ENCODE data around the gene GEMIN7.

Gene GEMIN7

GRCh38 chr19:45099467-45100191, 20.6 kb downstream of the GEMIN7 start:
- TF ChIP-seq, protein P1, sequence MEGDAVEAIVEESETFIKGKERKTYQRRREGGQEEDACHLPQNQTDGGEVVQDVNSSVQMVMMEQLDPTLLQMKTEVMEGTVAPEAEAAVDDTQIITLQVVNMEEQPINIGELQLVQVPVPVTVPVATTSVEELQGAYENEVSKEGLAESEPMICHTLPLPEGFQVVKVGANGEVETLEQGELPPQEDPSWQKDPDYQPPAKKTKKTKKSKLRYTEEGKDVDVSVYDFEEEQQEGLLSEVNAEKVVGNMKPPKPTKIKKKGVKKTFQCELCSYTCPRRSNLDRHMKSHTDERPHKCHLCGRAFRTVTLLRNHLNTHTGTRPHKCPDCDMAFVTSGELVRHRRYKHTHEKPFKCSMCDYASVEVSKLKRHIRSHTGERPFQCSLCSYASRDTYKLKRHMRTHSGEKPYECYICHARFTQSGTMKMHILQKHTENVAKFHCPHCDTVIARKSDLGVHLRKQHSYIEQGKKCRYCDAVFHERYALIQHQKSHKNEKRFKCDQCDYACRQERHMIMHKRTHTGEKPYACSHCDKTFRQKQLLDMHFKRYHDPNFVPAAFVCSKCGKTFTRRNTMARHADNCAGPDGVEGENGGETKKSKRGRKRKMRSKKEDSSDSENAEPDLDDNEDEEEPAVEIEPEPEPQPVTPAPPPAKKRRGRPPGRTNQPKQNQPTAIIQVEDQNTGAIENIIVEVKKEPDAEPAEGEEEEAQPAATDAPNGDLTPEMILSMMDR (IDR thresholded peaks at IDR 0.05; ENCODE audit: insufficient read depth, low read length, missing control alignments): no peak
- DNase-seq (ENCODE audit: low read depth, low spot score): no peak
- ChIA-PET CTCF (interaction anchor here (0.7 to 4.7 kb wide), 6 partner anchors 13 to 227 kb away, joined by 3 to 28 read pairs (median 3); no protein-coding TSS in a partner anchor), POLR2A (no interaction called here)
- H3K4me3 ChIP-seq (ENCODE audit: low read depth, low read length): no peak overlapping the region

DNA sequence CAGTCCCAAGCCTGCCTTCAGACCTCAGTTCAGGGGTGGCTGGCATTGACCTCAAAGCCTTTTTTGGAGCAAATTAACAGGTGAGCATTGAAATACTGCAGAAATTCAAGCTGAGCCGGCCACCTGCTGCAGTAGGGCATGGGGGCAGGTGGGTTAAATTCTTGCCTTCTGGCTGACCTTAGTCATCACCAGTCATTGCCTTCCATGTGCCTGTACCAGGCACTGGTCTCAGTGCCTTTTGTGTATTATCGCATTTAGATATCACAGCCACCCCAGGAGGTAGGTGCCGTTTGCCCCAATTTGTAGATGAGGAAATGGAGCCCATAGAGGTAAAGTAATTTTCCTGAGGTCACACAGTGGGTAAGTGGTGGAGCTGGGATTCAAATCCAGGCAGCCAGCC, 21.1 kb downstream of the GEMIN7 start:
- ChIA-PET CTCF (interaction anchor here (1.3 to 4.7 kb wide), 2 partner anchors 25 to 30 kb away, joined by 3 to 28 read pairs; no protein-coding TSS in a partner anchor), POLR2A (no interaction called here)
- no peak overlapping the region for H3K4me3 ChIP-seq (ENCODE audit: low read depth, low read length)
- no peak for DNase-seq (ENCODE audit: low read depth, low spot score)
- TF ChIP-seq, protein P1 (IDR thresholded peaks at IDR 0.05; ENCODE audit: insufficient read depth, low read length, missing control alignments): no peak

- TF ChIP-seq, protein P1 (IDR thresholded peaks at IDR 0.05; ENCODE audit: insufficient read depth, low read length, missing control alignments): no peak
- no peak overlapping the region for H3K4me3 ChIP-seq (ENCODE audit: low read depth, low read length)
- ChIA-PET CTCF (interaction anchor here (0.8 to 4.7 kb wide), 2 partner anchors 24 to 149 kb away, joined by 3 to 28 read pairs; no protein-coding TSS in a partner anchor), POLR2A (no interaction called here)
- DNase-seq (ENCODE audit: low read depth, low spot score): no peak
Observed at GRCh38 chr19:45100846-45101252, 21.8 kb downstream of the GEMIN7 start.

DNA sequence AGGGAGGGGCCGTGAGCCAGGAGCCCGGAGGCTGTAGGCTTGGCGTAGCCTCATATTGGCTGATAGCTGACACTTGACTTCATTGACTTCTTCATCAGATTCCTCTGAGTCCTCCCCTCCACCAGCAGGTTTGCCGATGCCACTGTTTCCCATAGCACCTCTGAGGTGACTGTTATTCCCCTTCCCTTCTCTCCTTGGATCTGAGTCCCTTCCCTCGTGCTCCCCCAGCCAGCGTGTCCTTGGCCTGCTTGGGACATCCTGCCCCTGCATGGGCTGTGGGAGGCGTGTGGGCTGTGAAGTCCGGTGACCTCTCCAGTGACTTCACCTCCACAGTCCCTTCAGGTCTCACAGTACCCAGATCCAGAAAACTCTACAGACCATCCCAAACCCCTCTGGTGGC, 22.7 kb downstream of the GEMIN7 start:
- no peak for DNase-seq (ENCODE audit: low read depth, low spot score)
- CTCF ChIA-PET: interaction anchor here (5.6 kb wide), 1 partner anchor 23 kb away, joined by 29 read pairs; no protein-coding TSS in a partner anchor
- POLR2A ChIA-PET: no interaction called here
- no peak overlapping the region for H3K4me3 ChIP-seq (ENCODE audit: low read depth, low read length)
- TF ChIP-seq, protein P1 (IDR thresholded peaks at IDR 0.05; ENCODE audit: insufficient read depth, low read length, missing control alignments): no peak

DNA sequence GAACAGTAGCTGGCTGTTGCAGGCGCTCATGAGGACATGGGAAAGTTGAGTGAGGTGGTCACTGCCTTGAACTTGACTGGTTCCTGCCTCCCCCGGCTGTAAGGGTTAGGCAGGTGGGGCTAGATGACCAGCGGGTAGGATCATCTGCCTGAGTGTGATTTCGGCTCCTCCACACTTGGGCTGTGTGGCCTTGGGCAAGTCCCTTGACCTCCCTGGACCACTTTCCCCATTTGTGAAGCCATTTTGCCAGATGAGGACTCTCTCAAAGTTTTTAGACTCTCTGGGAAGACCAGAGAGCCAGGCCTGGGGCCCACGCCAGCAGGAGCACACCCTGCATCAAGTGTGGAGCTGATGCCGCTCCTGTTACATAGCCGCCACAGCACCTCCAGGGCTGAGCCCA, 23.4 kb downstream of the GEMIN7 start:
- DNase-seq (ENCODE audit: low read depth, low spot score): no peak
- ChIA-PET POLR2A (no interaction called here), CTCF (interaction anchor here (1.2 to 5.6 kb wide), 2 partner anchors 22 to 51 kb away, joined by 3 to 29 read pairs; no protein-coding TSS in a partner anchor)
- H3K4me3 ChIP-seq (ENCODE audit: low read depth, low read length): no peak overlapping the region
- TF ChIP-seq, protein P1 (IDR thresholded peaks at IDR 0.05; ENCODE audit: insufficient read depth, low read length, missing control alignments): no peak

- no peak for DNase-seq (ENCODE audit: low read depth, low spot score)
- peak overlapping the region; percentile 15 for H3K4me3 ChIP-seq (ENCODE audit: low read depth, low read length)
- TF ChIP-seq, protein P1 (IDR thresholded peaks at IDR 0.05; ENCODE audit: insufficient read depth, low read length, missing control alignments): no peak
- CTCF ChIA-PET: interaction anchor here (0.9 to 5.6 kb wide), 5 partner anchors 10 to 50 kb away, joined by 3 to 29 read pairs (median 3); no protein-coding TSS in a partner anchor
- POLR2A ChIA-PET: no interaction called here
Observed at GRCh38 chr19:45103156-45103507, 24.1 kb downstream of the GEMIN7 start.
